ENCODE results near the gene ATP5MC3.

The ATP5MC3 gene

GRCh38 chr2:175183674-175184073 is 2.2 kb upstream of the ATP5MC3 start:
- Histone ChIP-seq H3K36me3 (ENCODE audit: insufficient read depth, low read length) (peaks cover 25% of the 10 kb centered on the region), H4K20me1 (ENCODE audit: insufficient read depth, low read length) (no peaks in the 10 kb centered on the region), H2AFZ (ENCODE audit: low read length) (no peak overlapping the region), H3K9me3 (ENCODE audit: low read length) (no peaks in the 10 kb centered on the region), H3K27ac (ENCODE audit: low read depth, low read length, poor library complexity, severe bottlenecking) (no peak overlapping the region), H3K4me3 (ENCODE audit: low read depth, low read length, poor library complexity, severe bottlenecking) (no peak overlapping the region), H3K27me3 (ENCODE audit: insufficient read depth, low read length) (no peaks in the 10 kb centered on the region), H3K4me2 (ENCODE audit: low read length) (no peak overlapping the region), H3K9me2 (ENCODE audit: low read depth, low read length) (no peaks in the 10 kb centered on the region), H3K4me1 (ENCODE audit: insufficient read depth, low read length, severe bottlenecking) (peaks cover 20% of the 10 kb centered on the region), H3K79me2 (ENCODE audit: insufficient read depth, low read length) (peaks cover 23% of the 10 kb centered on the region), H3F3A (ENCODE audit: insufficient read depth, low read length) (no peaks in the 10 kb centered on the region), H3K9ac (ENCODE audit: low read length) (no peak overlapping the region)
- no peak for TF ChIP-seq EZH2 (IDR thresholded peaks at IDR 0.05; ENCODE audit: borderline replicate concordance, low read length)
- no peak for TF ChIP-seq CTCF (IDR thresholded peaks at IDR 0.05; ENCODE audit: low read length)

- no peaks in the 10 kb centered on the region for H3K27me3 ChIP-seq (ENCODE audit: insufficient read depth, low read length)
- peak overlapping the region; percentile 100 for H3K9ac ChIP-seq (ENCODE audit: low read length)
- peak overlapping the region; percentile 71 for H3K4me2 ChIP-seq (ENCODE audit: low read length)
- H3K36me3 ChIP-seq (ENCODE audit: insufficient read depth, low read length): peaks cover 43% of the 10 kb centered on the region
- peak overlapping the region; percentile 45 for H3K27ac ChIP-seq (ENCODE audit: low read depth, low read length, poor library complexity, severe bottlenecking)
- no peaks in the 10 kb centered on the region for H4K20me1 ChIP-seq (ENCODE audit: insufficient read depth, low read length)
- H3K9me2 ChIP-seq (ENCODE audit: low read depth, low read length): no peaks in the 10 kb centered on the region
- H3F3A ChIP-seq (ENCODE audit: insufficient read depth, low read length): no peaks in the 10 kb centered on the region
- TF ChIP-seq CTCF (IDR thresholded peaks at IDR 0.05; ENCODE audit: low read length) (no peak), EZH2 (IDR thresholded peaks at IDR 0.05; ENCODE audit: borderline replicate concordance, low read length) (no peak)
- H2AFZ ChIP-seq (ENCODE audit: low read length): peak overlapping the region; percentile 88
- peaks cover 20% of the 10 kb centered on the region for H3K4me1 ChIP-seq (ENCODE audit: insufficient read depth, low read length, severe bottlenecking)
- peaks cover 23% of the 10 kb centered on the region for H3K79me2 ChIP-seq (ENCODE audit: insufficient read depth, low read length)
- peak overlapping the region; percentile 100 for H3K4me3 ChIP-seq (ENCODE audit: low read depth, low read length, poor library complexity, severe bottlenecking)
- H3K9me3 ChIP-seq (ENCODE audit: low read length): no peaks in the 10 kb centered on the region
Observed at GRCh38 chr2:175181877-175182308, 383 bp upstream of the ATP5MC3 start.

- Histone ChIP-seq H4K20me1 (ENCODE audit: insufficient read depth, low read length) (no peaks in the 10 kb centered on the region), H3K27ac (ENCODE audit: low read depth, low read length, poor library complexity, severe bottlenecking) (peak overlapping the region; percentile 70), H3K36me3 (ENCODE audit: insufficient read depth, low read length) (peaks cover 55% of the 10 kb centered on the region), H2AFZ (ENCODE audit: low read length) (no peak overlapping the region), H3K4me3 (ENCODE audit: low read depth, low read length, poor library complexity, severe bottlenecking) (peak overlapping the region; percentile 100), H3K9ac (ENCODE audit: low read length) (peak overlapping the region; percentile 100), H3K9me2 (ENCODE audit: low read depth, low read length) (no peaks in the 10 kb centered on the region), H3K9me3 (ENCODE audit: low read length) (no peaks in the 10 kb centered on the region), H3F3A (ENCODE audit: insufficient read depth, low read length) (no peaks in the 10 kb centered on the region), H3K79me2 (ENCODE audit: insufficient read depth, low read length) (peaks cover 23% of the 10 kb centered on the region), H3K4me1 (ENCODE audit: insufficient read depth, low read length, severe bottlenecking) (peaks cover 20% of the 10 kb centered on the region), H3K27me3 (ENCODE audit: insufficient read depth, low read length) (no peaks in the 10 kb centered on the region), H3K4me2 (ENCODE audit: low read length) (peak overlapping the region; percentile 71)
- no peak for TF ChIP-seq CTCF (IDR thresholded peaks at IDR 0.05; ENCODE audit: low read length)
- TF ChIP-seq EZH2 (IDR thresholded peaks at IDR 0.05; ENCODE audit: borderline replicate concordance, low read length): no peak
Observed at GRCh38 chr2:175180701-175181103, 808 bp downstream of the ATP5MC3 start.
